ENCODE data around the gene TNNT3.
A peak's percentile ranks its signal among the peaks of the same experiment; 100 is the strongest.
"Not testable (repeated sequence)": the region's sequence is repeated elsewhere in the genome, so short reads cannot be mapped to it uniquely, and the experiment has no call there.

Gene TNNT3
- total RNA-seq = 5.7 to 11.2 (median 6.1) reads per million in 4 donors

- DNase-seq = no peak
These were observed at the start of gene TNNT3 for GRCh38 chr11:1919391-1920127. TNNT3 (plus strand) TSS chr11:1919703; CDS start chr11:1922875, 3,172 bp downstream.

- no peak for DNase-seq
These were observed 49.2 kb upstream of the TNNT3 start for GRCh38 chr11:1870326-1870696.

- DNase-seq = peak in 3 of 5 donors; percentile 20 to 49 (median 27)
These were observed 48.6 kb upstream of the TNNT3 start for GRCh38 chr11:1870721-1871466.

- no peak for DNase-seq
These were observed 48.0 kb upstream of the TNNT3 start for GRCh38 chr11:1871531-1871930.

- DNase-seq = no peak
These were observed 47.1 kb upstream of the TNNT3 start for GRCh38 chr11:1872267-1872985.

- DNase-seq = no peak
These were observed 46.3 kb upstream of the TNNT3 start for GRCh38 chr11:1873048-1873812.

GRCh38 chr11:1873813-1874150 is 45.7 kb upstream of the TNNT3 start:
- not testable (repeated sequence) for DNase-seq

GRCh38 chr11:1874441-1875092 is 44.9 kb upstream of the TNNT3 start:
- DNase-seq = peak in 1 of 5 donors; percentile 5

- DNase-seq = peak in 2 of 5 donors; percentile 5 to 10
These were observed 44.2 kb upstream of the TNNT3 start for GRCh38 chr11:1875093-1875850.

GRCh38 chr11:1875851-1876301 is 43.6 kb upstream of the TNNT3 start:
- DNase-seq = peak in 2 of 5 donors; percentile 4 to 9

- peak in 2 of 5 donors; percentile 5 to 8 for DNase-seq
These were observed 43.0 kb upstream of the TNNT3 start for GRCh38 chr11:1876361-1877063.

GRCh38 chr11:1877211-1878136 is 42.0 kb upstream of the TNNT3 start:
- DNase-seq = no peak

GRCh38 chr11:1878137-1879031 is 41.1 kb upstream of the TNNT3 start:
- DNase-seq = peak in 1 of 5 donors; percentile 5

- DNase-seq = peak in 2 of 5 donors; percentile 6
These were observed 40.1 kb upstream of the TNNT3 start for GRCh38 chr11:1879342-1879940.

GRCh38 chr11:1879941-1880720 is 39.4 kb upstream of the TNNT3 start:
- peak in 2 of 5 donors; percentile 5 to 9 for DNase-seq

- no peak for DNase-seq
These were observed 38.6 kb upstream of the TNNT3 start for GRCh38 chr11:1880746-1881441.

Measured in T-helper 1 cell (primary cell).